NCI-H2196 (cell line): Measurements from ENCODE around the gene RFX4.
A peak's percentile ranks its signal among the peaks of the same experiment; 100 is the strongest.

Experiments used
- DNase-seq: peaks from one replicate; lab custom pipeline; 2025; ENCODE audit not compliant: unreplicated experiment; lab: John Stamatoyannopoulos, UW

RFX4 gene

DNA sequence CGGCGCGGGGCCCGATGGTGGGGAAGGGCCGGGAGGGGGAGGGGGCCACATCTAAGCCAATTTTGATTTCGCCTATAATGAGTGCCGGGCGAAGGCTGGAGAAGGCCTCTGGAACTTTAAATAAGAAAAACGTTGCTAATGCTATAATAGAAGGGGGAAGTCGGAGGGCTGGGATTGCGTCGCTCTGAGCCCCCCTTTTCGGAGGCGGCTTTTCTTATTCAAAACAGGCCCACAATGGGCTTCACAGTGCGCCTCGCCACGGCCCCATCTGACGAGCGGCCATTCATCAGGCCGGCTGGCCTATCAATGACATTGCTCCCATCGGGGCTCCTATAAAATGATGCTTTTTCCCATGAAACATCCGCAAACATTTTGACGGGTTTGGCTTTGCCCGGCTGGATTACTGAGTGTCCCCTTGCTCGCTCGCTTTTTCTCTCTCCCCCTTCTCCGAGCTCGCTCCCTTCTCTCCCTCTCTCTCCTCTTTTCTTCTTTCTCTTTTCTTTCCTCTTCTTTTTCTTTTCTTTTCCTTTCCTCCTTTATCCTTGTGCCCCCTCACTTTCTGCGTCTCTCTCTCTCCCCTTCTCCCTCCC is at the start of gene RFX4:
Gene RFX4, plus strand, starts transcription at position 364 of the 590 bp plus-strand sequence. CDS start 317 bp downstream, outside the sequence.
- no peak for DNase-seq

DNA sequence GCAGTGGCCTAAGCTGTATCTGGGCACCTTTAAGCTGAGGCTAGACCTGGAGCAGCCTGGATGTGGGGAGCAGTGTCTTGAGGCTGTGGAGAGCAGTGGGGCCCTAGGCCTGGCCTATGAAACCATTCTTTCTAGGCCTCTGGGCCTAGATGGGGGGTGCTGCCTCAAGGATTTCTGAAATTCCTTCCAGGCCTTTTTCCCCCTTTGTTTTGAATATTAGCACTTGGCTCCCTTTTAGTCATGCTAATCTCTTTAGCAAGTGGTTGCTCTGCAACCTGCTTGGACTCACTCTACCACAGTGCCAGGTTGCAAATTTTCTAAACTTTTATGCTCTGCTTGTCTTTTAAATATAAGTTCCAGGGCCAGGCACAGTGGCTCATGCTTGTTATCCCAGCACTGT is 41.6 kb upstream of the RFX4 start:
- no peak for DNase-seq

DNA sequence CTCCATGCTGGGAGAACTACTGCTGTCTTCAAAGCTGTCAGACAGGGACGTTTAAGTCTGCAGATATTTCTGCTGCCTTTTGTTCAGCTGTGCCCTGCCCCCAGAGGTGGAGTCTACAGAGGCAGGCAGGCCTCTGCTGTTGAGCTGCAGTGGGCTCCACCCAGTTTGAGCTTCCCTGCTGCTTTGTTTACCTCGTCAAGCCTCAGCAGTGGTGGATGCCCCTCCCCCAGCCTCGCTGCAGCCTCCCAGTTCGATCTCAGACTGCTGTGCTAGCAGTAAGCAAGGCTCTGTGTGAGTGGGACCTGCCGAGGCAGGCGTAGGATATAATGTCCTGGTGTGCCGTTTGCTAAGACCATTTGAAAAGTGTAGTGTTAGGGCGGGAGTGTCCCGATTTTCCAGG is 31.4 kb upstream of the RFX4 start:
- no peak for DNase-seq

DNA sequence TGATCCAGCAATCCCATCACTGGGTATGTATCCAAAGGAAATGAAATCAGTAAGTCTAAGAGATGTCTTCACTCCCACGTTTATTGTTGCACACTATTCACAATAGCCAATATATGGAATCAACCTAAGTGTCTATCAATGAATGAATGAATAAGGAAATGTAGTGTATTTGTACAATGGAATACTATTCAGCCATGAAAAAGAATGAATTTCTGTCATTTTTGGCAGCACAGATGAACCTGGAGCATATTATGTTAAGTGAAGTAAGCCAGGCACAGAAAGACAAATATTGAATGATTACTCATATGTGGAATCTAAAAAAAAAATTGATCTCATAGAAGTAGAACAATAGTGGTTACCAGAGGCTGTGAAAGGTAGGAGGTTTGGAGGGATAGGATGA is 30.6 kb upstream of the RFX4 start:
- DNase-seq: no peak

DNA sequence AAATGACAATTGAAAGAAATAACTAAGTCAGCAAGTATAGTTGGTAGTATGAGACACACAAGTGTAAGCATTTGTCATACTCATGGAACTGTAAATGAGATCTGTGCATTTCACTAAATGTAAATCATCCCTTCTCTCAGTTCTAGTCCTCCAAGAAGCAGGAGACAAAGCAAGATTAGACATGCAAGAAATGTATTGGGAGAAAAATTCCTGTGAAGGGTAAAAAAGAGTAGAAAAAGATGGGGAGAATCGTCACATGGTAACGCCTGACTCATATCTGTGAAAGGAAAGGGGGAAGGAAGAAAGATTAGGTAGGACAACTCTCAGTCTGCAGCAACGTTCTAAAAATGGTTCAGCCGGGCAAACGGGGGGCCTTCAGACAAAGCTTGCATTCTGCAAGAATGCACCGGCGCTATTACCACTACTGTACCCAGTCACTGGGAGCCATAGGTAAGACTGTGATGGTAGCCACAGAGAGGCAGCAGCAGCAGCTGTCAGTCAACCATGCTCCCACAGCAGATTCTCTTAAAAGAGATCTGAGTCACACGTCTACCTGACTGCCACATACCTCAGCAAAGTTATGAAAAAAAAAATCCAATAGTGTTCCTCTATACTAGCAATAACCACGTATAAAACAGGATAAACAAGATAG is 18.0 kb upstream of the RFX4 start:
- DNase-seq: no peak

DNA sequence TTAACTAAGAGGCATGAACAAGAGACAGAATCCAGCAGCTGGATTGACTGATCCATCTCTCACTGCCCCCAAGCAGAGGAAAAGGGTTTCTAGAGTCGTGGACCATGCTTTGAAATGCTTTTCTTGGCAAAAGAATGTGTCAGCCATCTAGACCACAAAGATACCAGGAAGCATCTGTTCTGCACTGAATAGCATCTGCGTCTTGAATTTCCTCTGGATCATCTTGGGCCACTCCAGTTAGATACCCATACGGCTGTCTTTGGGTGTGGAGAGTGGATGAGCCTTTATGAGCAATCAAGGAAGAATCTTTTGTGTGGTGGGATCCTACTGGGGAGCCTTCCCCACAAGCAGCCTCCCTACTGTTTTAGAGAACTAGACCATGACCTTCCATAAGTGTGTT is 16.0 kb upstream of the RFX4 start:
- DNase-seq: no peak

DNA sequence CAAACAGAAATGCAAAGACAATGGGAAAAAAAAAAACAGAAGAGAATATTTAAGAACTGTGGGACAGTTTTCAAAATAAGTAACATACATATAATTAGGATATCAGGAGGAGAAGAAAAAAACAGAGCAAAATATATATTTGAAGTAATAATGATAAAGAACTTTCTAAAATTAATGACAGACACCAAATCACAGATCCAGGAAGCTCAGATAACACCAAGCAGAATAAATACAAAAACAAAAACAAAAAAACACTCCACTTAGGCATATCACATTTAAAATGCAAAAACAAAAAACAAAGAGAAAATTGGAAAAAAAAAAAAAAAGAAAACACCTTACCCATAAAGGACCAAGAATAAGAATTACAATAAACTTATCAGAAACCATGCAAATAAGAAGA is 9.6 kb upstream of the RFX4 start:
- no peak for DNase-seq

DNA sequence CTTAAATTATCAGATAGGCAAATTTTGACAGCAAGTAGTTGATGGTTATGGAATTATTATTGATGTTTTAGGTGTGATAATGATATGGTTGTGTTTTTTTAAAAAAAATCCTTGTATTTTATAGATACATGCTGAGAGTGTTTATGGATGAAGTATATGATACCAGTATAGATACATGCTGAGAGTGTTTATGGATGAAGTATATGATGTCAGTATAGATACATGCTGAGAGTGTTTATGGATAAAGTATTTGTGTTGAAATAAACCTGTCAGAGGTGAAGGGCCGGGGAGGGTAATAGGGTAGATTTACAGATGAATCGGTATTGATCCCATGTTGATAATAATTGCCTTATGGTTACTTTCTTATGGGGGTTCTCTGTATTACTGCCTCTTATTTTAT is 6.0 kb upstream of the RFX4 start:
- DNase-seq: no peak

DNA sequence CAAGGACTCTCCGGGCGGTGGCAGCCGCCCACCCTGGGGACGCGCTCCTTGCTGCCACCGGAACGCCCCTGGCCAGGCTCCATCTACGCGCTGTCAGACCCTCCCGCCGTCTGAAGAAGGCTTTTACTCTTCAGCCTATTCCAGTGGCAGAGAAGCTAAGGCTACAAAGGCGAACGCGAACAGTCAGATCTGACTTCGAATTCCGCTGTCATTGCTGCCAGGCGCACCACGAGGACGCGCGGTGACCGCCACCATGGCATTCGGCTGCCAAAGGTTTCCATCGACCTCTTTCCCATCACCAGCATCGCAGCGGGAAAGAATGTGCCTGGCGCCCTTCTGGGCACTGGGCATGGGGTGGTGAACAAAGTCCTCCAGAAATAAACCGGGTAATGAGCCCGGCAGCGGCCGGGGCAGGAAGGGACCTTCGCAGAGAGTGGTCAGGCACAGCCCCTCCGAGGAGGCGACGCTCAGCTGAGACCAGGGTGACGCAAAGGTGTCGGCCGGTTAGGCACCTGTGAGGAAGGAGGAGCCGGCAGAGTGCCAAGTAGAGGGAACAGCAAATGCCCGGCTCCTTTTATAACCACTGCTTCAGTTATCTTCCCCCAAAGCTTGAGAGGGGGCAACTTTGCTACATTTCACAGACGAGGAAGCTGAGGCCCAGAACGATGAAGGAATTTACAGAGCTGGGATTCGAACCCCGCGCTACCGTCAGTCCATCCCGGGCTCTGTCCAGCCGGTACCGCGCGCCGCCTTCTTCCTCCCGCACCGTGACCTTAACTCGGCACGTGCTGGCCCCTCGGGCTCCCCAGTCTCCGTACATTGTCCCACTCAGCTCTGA is 1.9 kb upstream of the RFX4 start:
- DNase-seq: no peak

DNA sequence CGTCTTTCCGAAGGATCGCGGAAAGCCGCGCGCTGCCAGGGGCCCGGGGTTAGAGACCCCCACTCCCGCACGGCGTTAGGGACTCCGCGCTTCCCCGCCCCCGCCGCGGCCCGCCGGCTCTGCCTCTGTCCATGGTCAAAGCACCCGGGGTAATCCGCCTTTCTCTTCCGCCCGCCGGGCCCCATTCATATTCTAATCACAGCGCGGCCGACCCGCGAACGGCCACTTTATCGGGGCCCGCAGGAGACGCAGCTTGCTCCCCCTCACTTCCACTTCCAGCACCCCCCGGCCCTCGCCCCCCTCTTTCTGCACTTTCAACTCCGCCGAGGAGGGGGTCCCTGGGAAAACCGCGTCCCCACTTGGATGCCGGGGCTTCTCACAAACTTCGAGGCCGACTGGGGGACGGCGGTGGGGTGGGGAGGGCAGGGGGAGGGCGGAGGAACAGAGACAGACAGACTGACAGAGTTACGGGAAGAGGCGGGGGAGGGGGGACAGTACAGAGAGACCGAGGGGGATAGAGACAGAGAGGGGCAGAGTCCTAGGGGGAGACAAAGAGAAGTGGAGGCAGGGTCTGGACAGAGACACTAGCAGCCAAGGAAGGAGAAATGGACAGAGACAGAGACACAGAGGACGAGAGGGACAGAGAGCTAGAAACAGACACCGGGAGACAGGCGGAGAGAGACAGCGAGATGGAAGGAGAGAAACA is 1.1 kb upstream of the RFX4 start:
- DNase-seq: no peak

DNA sequence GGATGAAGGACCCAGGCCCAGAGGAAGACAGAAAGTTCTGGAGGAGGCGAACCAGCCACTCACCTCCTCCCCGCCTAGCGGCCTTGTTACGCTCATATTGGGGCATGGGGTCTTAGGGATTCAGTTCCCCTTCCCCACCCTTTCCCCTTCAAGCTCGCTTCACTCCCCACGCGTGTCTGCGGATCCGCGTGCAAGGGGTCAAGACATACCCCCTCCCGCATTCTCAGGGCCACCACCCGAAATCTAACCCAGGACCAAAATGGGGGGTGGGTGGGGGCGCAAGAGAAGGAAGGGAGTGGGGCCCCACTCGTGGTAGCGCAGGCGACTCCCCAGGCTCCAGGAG is 584 bp upstream of the RFX4 start:
- DNase-seq: no peak

DNA sequence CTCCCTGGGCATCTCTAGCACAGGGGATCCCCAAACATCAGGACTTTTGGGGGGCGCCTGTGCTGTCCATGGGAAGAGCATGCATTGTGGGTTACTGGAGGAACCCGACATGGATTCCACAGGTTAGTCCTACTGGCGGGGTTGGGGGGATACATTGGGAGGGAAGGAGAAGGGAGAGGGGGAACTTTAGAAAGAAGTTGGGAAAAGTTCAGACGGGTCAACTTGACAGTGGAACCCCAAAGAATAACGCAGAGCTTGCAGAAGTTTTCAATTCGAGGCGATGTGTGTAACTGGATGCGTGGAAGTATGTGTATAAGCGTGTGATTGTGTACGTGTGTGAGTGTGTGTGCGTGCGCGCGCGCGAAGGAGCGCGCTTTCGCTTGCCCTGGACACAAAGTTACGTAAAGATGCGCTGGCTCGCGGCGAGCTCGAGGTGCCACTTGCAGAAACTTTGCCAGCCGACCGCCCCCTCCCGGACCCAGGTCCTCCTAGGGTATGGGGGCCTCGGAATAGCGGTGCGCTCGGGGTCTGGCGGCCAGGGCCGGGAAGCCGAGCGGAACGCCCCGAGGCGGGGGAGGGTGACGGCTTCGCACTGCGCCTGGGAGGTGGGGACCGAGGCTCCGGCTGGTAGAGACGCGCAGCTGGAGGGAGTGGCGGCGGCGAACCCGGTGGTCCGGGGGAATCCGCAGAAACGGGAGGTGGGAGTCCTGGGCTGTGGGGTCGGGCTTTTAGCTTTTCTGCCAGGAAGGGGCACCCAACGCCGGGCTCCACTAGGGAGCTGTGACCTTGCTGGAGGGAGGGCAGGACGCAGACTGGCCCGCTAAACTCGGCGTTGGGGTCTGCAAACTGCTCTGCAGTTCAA is 669 bp downstream of the RFX4 start:
- peak; percentile 12 for DNase-seq

DNA sequence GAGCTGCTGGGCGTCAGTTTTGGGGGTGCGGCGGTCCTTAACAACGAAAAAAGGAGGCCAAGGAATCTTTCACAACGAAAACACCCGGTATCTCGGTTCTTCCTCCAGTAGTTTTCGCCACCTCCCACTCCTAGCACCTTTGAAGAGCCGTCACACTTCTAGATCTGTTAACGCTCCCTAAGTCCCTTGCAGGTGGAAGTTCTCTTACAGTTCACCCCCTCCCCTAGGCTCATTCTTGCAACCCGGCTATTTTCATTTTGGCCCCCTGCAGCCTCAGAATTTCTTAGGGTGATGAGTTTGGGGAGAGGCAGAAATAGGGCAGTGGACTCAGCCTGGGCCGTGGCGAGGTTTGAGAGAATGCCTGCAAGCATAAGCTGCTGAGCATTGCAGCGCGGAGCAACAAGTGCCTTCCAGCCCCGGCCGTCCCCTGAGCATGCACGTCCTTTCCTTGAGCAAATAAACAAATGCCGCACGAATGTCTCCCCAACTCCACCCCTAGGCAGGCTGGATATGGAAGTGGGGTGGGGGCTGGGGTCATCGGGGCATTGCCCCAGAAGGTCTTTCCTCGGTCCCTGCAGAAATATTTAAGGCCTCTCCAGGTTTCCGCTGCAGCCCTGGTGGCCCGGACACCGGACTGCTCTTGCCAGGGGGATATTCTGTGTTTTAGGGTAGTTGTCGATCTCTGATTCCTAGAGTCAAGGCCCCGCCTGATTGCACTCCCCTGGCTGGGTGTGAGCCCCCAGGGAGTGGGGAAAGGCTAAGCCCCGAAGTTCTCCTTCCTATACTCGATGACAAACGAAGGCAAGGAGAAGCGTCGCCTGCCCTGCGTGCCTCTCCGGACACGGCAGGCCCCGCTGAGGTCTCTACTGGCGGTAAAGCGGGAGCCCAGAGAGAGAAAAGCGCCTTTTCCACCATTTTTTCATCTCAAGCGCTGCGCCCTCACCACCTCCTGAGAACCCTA is 1.6 kb downstream of the RFX4 start:
- no peak for DNase-seq

DNA sequence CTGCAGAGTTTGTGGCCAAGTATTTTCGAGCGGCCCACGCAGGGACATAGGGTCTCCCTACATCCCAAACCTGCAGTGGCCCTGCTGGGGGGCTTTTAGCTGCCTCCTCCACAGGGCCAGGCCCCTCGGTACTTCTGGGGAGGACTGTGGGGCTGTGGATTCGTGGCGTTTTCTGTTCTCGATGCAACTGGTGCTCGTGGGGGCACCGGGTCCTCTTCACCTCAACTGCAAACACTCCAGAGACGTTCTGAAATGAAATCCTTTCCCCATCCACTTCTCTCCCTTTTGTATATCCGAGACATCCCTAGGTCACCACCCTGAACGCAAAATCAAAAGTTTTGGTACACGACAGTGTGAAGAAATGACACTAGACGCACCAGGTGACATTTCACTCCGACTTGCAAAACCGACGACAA is 2.3 kb downstream of the RFX4 start:
- DNase-seq: no peak

DNA sequence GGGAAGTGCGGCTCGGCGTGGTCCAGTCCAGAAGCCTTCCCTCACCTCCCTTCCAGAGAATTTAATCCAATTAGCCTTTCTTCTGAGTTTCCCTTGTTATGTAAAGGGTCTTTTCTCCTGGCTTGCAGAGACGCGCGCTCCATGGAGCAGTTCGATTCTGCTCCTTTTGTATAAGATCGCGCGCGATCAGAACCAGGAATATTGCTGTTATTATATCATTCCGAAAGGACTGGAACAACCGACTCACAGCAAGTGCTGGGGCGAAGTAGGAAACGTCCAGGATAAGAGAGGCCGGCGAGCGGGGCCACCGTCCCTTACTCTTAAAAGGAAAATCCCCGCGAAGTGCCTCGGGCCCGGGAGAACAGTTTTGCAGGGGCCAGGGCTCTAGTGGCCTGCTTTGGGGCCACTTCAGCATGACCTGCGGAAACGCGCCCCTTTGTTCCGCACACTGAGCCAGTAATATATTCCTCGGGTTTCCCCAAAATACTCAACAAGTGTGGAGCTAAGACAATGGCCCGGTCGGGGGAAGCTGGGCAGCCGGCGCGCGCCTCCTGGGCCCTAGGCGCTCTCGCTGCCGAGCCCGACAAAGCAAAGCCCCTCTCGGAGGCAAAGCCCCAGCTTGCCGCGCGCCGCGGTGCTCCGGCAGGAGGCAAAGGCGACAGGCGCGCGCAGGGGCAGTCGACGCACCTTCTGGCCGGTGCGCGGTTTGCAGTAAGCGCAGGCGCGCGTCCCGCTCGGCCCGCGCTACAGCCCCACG is 2.9 kb downstream of the RFX4 start:
- DNase-seq: no peak

DNA sequence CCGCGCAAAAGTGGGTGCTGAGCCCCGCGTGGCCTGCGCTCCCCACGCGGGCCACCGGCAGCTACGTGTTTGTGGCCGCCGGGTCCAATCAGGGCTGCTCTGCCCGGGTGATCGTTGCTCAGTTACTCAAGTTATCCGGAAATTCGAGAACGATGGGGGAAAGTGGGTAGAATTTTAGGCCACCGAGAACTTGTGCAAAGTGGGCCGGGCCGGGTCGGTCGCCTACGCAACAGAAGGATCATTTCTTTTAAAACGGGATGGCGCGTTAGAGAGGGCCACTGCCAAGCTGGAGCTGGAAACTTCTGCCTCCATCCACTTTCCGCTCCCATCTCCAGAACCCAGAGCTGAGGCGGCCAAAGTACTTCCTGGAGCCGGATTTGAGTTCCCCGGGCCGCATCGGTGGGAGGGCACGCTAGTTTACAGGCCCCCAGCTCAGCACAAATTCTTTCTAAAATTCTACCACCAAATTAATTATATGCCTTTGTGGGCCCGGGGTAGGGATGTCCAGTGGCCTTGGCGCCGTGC is 3.5 kb downstream of the RFX4 start:
- DNase-seq: no peak

DNA sequence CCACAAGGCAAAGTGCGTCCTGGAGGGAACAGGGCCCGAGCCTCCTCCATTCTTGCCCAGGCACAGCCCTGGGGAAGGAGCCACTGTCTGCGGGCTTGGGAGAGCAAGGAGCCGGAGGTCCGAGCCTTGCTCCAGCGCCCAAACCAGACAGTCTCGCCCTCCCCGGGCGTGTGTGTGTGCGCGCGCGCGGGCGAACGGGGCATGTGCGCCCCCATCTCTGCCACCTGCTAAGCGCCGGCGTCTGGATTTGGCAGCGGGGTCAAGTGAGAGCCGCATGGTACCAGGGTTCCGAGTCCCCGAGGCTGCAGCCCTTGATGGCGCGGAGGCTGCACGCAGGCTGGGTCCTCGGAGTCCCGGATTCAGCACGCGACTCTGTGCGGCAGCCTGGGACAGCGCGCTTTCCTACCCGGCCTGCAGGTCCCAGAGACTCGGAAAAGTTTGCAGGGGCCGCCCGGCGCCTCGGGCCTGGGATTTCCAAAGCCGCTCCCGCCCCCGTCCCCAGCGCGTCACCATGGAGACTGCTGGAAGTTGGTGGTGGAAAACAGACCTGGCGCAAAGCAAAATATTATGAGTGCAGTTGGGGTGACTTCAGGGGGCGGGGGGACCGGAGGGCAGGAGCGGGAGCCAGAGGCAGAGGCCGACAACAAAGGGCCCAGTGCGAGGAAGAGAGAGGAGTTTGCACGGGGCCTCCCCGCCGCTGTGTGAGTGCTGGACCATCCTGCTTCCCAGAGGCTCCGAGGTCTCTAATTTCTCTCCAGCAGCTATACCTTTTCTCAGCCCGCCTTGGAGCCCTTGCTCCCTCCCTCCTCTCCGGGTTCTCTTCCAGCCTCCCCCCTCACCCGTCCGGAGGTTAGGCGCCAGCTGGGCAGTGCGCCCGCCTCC is 4.2 kb downstream of the RFX4 start:
- DNase-seq: no peak

DNA sequence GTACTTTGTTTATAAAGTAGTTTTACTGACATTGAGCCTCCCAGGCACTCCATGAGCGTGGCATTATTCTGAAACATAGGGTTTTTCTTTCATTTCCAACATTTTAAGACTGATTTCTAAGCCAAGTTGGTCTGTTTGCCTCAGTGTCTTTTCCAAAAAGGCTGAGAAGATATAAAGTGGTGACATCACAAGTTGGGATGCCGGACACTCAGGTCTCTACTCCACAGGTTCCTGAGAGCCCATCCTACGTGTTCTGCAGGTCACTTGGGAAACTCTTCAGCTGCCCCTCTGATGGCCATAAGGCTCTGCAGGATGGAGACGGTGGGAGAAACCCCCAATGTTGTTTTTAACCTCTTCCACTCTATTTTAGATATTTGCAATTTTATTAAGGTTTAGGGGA is 6.0 kb downstream of the RFX4 start:
- no peak for DNase-seq
